Kidney (tissue), 14 donors: ENCODE measurements around the gene IFT52. TPM values are rescaled to one million over a fixed set of nuclear protein-coding genes. Genes with fewer than 3 reads are reported as not detected.
A peak's percentile ranks its signal among the peaks of the same experiment; 100 is the strongest.

ENCODE experiments used
- DNase-seq, 5 donors: peaks; one replicate each; pipeline ENCODE4 v3.0.0-alpha.2; 2013 to 2020
- FAIRE-seq: peaks from 2 replicates; lab custom pipeline; 2012; peaks lifted over from hg19 to GRCh38; lab: Jason Lieb, UNC
- H3K27ac ChIP-seq, 2 donors: one replicate each; pipeline ENCODE4 v1.7.0; 2013; ENCODE audit warnings: low read depth in 2 of 2, low read length in 2 of 2, inconsistent platforms in 1 of 2
- H3K27me3 ChIP-seq: one replicate; pipeline ENCODE4 v1.7.1; 2013; ENCODE audit warnings: low read length, inconsistent platforms; ENCODE audit not compliant: control insufficient read depth, insufficient read depth
- H3K36me3 ChIP-seq, 3 donors: one replicate each; pipeline versions ENCODE4 v1.7.0 to v1.7.1; 2013; ENCODE audit warnings: low read length in 3 of 3, control low read depth in 1 of 3, inconsistent platforms in 1 of 3; ENCODE audit not compliant: insufficient read depth in 3 of 3, control insufficient read depth in 2 of 3
- H3K4me1 ChIP-seq, 3 donors: one replicate each; pipeline versions ENCODE4 v1.7.0 to v1.7.1; 2013; ENCODE audit warnings: low read length in 3 of 3, inconsistent platforms in 1 of 3, low read depth in 1 of 3; ENCODE audit not compliant: control insufficient read depth in 2 of 3, insufficient read depth in 2 of 3
- H3K4me3 ChIP-seq, 3 donors: one replicate each; pipeline versions ENCODE4 v1.7.0 to v1.8.1; 2013; ENCODE audit warnings: low read length in 3 of 3, control low read depth in 1 of 3, inconsistent platforms in 1 of 3
- H3K9ac ChIP-seq, 3 donors: one replicate each; pipeline versions ENCODE4 v1.7.0 to v1.7.1; 2013; ENCODE audit warnings: low read length in 3 of 3, control low read depth in 1 of 3, inconsistent platforms in 1 of 3
- H3K9me3 ChIP-seq, 3 donors: one replicate each; pipeline versions ENCODE4 v1.7.0 to v1.7.1; 2013; ENCODE audit warnings: low read length in 3 of 3, control low read depth in 1 of 3, inconsistent platforms in 1 of 3; ENCODE audit not compliant: control insufficient read depth in 2 of 3, insufficient read depth in 1 of 3
- intact Hi-C: fragments of 100-400 bp; cut with DNase I; formaldehyde crosslinking; loops from one replicate; pipeline ENCODE4 v1.11.1; 2022
- polyA plus RNA-seq: library from polyadenylated mRNA; stranded (reverse); fragments of 350-450 nt; fragmentation: Illumina TruSeq; extraction: RNeasy Lipid Tissue Mini Kit (QIAGEN cat#74804); gene quantifications from one replicate; pipeline ENCODE4 v1.2.3, GENCODE V29; 2014; ENCODE audit warnings: low read depth, low replicate concordance; ENCODE audit not compliant: insufficient read depth
- total RNA-seq: library from RNA; stranded (reverse); fragmentation: NEBNext Ultra II Directional; extraction: Animal tissue kit (Norgen Biotek cat#: 25700); gene quantifications from one replicate; pipeline ENCODE4 v1.2.1, GENCODE V29; 2021
- TF ChIP-seq, protein P1 (sequence below): IDR thresholded peaks from 3 replicates; pipeline ENCODE4 v1.5.1; 2012; ENCODE audit warnings: mild to moderate bottlenecking, moderate library complexity, borderline replicate concordance; ENCODE audit not compliant: insufficient read depth; ENCODE audit errors: extremely low read depth
- donor health status: control.
- donor health status: control.
- donor health status: control.
- donor health status: control.
- donor health status: control.
- donor health status: DM: yes; HTN: yes; CAD: no.
- donor health status: Normal renal cell carcinoma (clear cell type).

The IFT52 gene
- total and polyA plus RNA-seq, 2 donors from 2014 or later, result 27.0 to 35.2 TPM

DNA sequence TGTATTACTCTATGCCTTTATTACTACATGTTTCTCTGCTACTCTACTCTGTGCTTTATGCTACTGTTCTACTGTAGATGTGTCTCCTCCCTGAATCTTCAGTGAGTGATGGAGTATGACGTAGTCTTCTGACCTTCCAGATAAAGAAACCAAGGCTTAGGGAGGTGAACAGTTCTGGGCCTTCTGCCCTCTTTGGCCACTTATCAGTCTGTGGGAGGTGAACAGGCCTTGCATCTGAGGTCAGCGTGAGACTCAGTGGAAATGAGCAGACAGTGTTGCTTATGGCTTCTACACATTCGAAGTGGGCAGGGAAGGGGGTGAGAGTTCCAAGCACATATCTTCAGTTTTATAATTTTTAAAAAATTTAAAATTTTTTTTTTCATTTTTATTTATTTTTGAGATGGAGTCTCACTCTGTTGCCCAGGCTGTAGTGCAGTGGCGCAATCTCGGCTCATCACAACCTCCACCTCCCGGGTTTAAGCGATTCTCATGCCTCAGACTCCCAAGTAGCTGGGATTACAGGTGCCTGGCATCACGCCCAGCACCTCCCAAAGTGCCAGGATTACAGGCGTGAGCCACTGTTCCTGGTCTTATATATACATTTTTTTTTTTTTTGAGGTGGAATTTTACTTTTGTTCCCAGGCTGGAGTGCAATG is 100.3 kb downstream of the IFT52 start:
- Histone ChIP-seq H3K9ac (no peak overlapping the region), H3K4me3 (no peak overlapping the region), H3K27ac (no peak overlapping the region), H3K36me3 (no peaks in the 10 kb centered on the region), H3K4me1 (no peaks in the 10 kb centered on the region), H3K9me3 (no peaks in the 10 kb centered on the region), H3K27me3 (no peaks in the 10 kb centered on the region)
- TF ChIP-seq, protein P1, sequence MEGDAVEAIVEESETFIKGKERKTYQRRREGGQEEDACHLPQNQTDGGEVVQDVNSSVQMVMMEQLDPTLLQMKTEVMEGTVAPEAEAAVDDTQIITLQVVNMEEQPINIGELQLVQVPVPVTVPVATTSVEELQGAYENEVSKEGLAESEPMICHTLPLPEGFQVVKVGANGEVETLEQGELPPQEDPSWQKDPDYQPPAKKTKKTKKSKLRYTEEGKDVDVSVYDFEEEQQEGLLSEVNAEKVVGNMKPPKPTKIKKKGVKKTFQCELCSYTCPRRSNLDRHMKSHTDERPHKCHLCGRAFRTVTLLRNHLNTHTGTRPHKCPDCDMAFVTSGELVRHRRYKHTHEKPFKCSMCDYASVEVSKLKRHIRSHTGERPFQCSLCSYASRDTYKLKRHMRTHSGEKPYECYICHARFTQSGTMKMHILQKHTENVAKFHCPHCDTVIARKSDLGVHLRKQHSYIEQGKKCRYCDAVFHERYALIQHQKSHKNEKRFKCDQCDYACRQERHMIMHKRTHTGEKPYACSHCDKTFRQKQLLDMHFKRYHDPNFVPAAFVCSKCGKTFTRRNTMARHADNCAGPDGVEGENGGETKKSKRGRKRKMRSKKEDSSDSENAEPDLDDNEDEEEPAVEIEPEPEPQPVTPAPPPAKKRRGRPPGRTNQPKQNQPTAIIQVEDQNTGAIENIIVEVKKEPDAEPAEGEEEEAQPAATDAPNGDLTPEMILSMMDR, result no peak
- intact Hi-C loops, result no loop called here
- no peak for FAIRE-seq
- DNase-seq, result no peak

DNA sequence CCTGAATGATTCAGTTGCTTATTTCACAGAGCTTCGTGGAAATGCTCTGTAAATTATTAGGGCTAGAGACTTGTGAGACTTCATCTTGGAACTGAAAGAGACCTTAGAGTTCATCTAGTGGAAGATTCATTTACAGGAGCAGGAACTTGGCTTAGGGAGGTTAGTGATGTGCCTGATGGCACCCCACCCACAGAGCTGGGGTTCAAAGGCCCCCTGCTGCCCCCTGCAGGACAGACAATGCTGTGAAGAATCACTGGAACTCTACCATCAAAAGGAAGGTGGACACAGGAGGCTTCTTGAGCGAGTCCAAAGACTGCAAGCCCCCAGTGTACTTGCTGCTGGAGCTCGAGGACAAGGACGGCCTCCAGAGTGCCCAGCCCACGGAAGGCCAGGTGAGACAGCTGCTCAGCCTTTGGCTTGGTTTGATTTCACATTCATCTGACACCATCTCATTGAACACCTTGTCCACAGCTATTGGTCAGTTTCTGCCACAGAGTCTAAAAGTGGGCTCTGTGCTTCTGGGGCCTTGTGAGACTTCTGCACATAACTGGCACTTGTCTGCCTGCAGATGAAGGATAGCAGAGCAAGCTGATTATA is 101.3 kb downstream of the IFT52 start:
- Histone ChIP-seq H3K27me3 (no peaks in the 10 kb centered on the region), H3K27ac (no peak overlapping the region), H3K9me3 (no peaks in the 10 kb centered on the region), H3K9ac (no peak overlapping the region), H3K36me3 (no peaks in the 10 kb centered on the region), H3K4me3 (no peak overlapping the region), H3K4me1 (no peaks in the 10 kb centered on the region)
- DNase-seq (peak in 4 of 5 donors; percentile 28 to 51 (median 35)), FAIRE-seq (no peak)
- TF ChIP-seq, protein P1, result peak; percentile 32
- intact Hi-C loops, result no loop called here

DNA sequence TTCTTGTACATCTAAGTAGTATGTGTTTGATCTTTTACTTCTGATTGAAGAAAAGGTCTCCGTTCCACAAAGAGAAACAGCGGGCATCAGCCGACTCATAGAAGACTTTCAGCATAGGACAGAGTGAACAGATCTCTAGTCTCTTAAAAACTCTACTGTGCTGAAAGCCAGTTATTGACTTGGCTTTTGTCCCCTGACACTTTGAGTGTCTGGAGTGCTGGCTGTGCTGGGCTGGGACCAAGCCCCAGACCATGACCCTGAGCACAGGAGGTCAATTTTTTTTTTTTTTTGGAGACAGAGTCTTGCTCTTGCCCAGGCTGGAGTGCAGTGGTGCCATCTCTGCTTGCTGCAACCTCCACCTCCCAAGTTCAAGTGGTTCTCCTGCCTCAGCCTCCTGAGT is 104.0 kb downstream of the IFT52 start:
- H3K36me3 ChIP-seq, result no peaks in the 10 kb centered on the region
- no peak overlapping the region for H3K4me3 ChIP-seq
- intact Hi-C loops, result no loop called here
- no peak overlapping the region for H3K27ac ChIP-seq
- TF ChIP-seq, protein P1, result no peak
- no peaks in the 10 kb centered on the region for H3K4me1 ChIP-seq
- no peak for FAIRE-seq
- no peak for DNase-seq
- no peak overlapping the region for H3K9ac ChIP-seq
- H3K27me3 ChIP-seq, result no peaks in the 10 kb centered on the region
- H3K9me3 ChIP-seq, result no peaks in the 10 kb centered on the region
